Neural progenitor cell (in vitro differentiated cells): ENCODE measurements around the gene CATSPER4. TPM values are rescaled to one million over a fixed set of nuclear protein-coding genes. Genes with fewer than 3 reads are reported as not detected.

Experiments
- DNase-seq: peaks from one replicate; pipeline ENCODE4 v3.0.0-alpha.2; 2016; ENCODE audit warnings: low spot score
- H2AFZ ChIP-seq: fragments of 200-600 bp; sonication (generic); replicated peaks from 2 replicates; pipeline ENCODE4 v1.6.1; 2016; ENCODE audit warnings: antibody characterized with exemption
- H3F3A ChIP-seq: fragments of 200-600 bp; sonication (generic); 2 replicates; pipeline ENCODE4 v1.6.1; 2016; ENCODE audit warnings: antibody characterized with exemption, low read depth
- H3K27ac ChIP-seq: fragments of 200-600 bp; sonication (generic); 2 replicates; pipeline ENCODE4 v1.5.1; 2016; ENCODE audit warnings: mild to moderate bottlenecking
- H3K27me3 ChIP-seq: fragments of 200-600 bp; sonication (generic); 2 replicates; pipeline ENCODE4 v1.6.1; 2016; ENCODE audit warnings: mild to moderate bottlenecking, moderate library complexity
- H3K36me3 ChIP-seq: fragments of 200-600 bp; sonication (generic); 2 replicates; pipeline ENCODE4 v1.5.1; 2016
- H3K4me1 ChIP-seq: fragments of 200-600 bp; sonication (generic); 2 replicates; pipeline ENCODE4 v1.6.1; 2016; ENCODE audit warnings: mixed run types
- H3K4me2 ChIP-seq: fragments of 200-600 bp; sonication (generic); 2 replicates; pipeline ENCODE4 v1.6.1; 2016
- H3K4me3 ChIP-seq: fragments of 200-600 bp; sonication (generic); 2 replicates; pipeline ENCODE4 v1.5.1; 2016
- H3K79me2 ChIP-seq: fragments of 200-600 bp; sonication (generic); 2 replicates; pipeline ENCODE4 v1.6.1; 2016; ENCODE audit warnings: low read depth
- H3K9ac ChIP-seq: fragments of 200-600 bp; sonication (generic); 2 replicates; pipeline ENCODE4 v1.6.1; 2016
- H3K9me3 ChIP-seq: fragments of 200-600 bp; sonication (generic); 2 replicates; pipeline ENCODE4 v1.5.1; 2016; ENCODE audit warnings: low read depth
- H4K20me1 ChIP-seq: fragments of 200-600 bp; sonication (generic); 2 replicates; pipeline ENCODE4 v1.6.1; 2016; ENCODE audit warnings: low read depth
- H3K27ac Mint-ChIP-seq: 3 replicates; pipeline ENCODE4 v1.8.0; 2021; ENCODE audit warnings: mixed read lengths
- H3K27me3 Mint-ChIP-seq: 2 replicates; pipeline ENCODE4 v1.8.0; 2022; ENCODE audit warnings: low read depth, mild to moderate bottlenecking, inconsistent platforms, moderate library complexity, mixed read lengths; ENCODE audit not compliant: insufficient read depth
- H3K36me3 Mint-ChIP-seq: 3 replicates; pipeline ENCODE4 v1.8.0; 2021; ENCODE audit warnings: mixed read lengths
- H3K4me1 Mint-ChIP-seq: 3 replicates; pipeline ENCODE4 v1.8.0; 2021; ENCODE audit warnings: mixed read lengths
- H3K4me3 Mint-ChIP-seq: 3 replicates; pipeline ENCODE4 v1.8.0; 2021; ENCODE audit warnings: mild to moderate bottlenecking, moderate library complexity, mixed read lengths
- H3K9me3 Mint-ChIP-seq: 3 replicates; pipeline ENCODE4 v1.8.0; 2020; ENCODE audit warnings: mixed read lengths
- EZH2 ChIP-seq: fragments of 200-600 bp; sonication (generic); IDR thresholded peaks from 2 replicates; pipeline ENCODE4 v1.6.1; 2017; ENCODE audit warnings: antibody characterized with exemption, mild to moderate bottlenecking, moderate library complexity
- EZH2phosphoT487 ChIP-seq: fragments of 200-600 bp; sonication (generic); IDR thresholded peaks from 2 replicates; pipeline ENCODE4 v1.6.1; 2017; ENCODE audit warnings: antibody characterized with exemption
- total RNA-seq: library from RNA; depleted of rRNA; stranded (reverse); fragments of >200 nt; gene quantifications from 2 replicates; pipeline ENCODE4 v1.2.3, GENCODE V29; 2015; ENCODE audit warnings: low replicate concordance
- TF ChIP-seq, protein P1 (sequence below): fragments of 200-600 bp; sonication (generic); IDR thresholded peaks from 2 replicates; pipeline ENCODE4 v1.5.1; 2017; ENCODE audit warnings: antibody characterized with exemption, mild to moderate bottlenecking

CATSPER4 gene
- total RNA-seq, 1 donor from 2014 or later: not detected

DNA sequence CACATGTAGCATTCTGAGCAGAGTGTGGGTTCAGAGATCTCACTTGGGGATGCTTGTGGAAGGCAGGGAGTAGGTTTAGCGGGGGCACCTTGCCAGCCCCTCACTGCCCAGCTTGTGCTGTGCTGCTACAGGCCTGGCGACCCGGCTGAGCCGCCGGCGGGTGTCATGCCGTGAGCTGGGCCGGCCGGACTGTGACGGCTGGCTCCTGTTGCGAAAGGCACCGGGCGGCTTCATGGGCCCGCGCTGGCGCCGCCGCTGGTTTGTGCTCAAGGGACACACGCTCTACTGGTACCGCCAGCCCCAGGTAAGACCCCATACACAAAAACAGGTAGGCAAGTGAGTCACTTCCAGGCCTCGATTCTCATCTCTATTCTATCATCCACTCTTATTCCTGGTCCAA lies 5.5 kb upstream of the CATSPER4 start:
- H3K36me3 Mint-ChIP-seq: peaks cover 2% of the 10 kb centered on the region
- no peak overlapping the region for H3K27ac Mint-ChIP-seq
- Histone ChIP-seq H3K4me3 (no peak overlapping the region), H3K4me1 (no peaks in the 10 kb centered on the region), H3K27ac (no peak overlapping the region), H3K9me3 (no peaks in the 10 kb centered on the region), H3K79me2 (no peaks in the 10 kb centered on the region), H3K27me3 (no peaks in the 10 kb centered on the region), H4K20me1 (no peaks in the 10 kb centered on the region), H3K36me3 (no peaks in the 10 kb centered on the region), H3F3A (no peaks in the 10 kb centered on the region), H2AFZ (no peak overlapping the region), H3K9ac (no peak overlapping the region), H3K4me2 (no peak overlapping the region)
- peaks cover 15% of the 10 kb centered on the region for H3K4me1 Mint-ChIP-seq
- DNase-seq: no peak
- no peak overlapping the region for H3K4me3 Mint-ChIP-seq
- H3K9me3 Mint-ChIP-seq: peaks cover 4% of the 10 kb centered on the region
- TF ChIP-seq EZH2 (no peak), EZH2phosphoT487 (no peak)
- TF ChIP-seq, protein P1, sequence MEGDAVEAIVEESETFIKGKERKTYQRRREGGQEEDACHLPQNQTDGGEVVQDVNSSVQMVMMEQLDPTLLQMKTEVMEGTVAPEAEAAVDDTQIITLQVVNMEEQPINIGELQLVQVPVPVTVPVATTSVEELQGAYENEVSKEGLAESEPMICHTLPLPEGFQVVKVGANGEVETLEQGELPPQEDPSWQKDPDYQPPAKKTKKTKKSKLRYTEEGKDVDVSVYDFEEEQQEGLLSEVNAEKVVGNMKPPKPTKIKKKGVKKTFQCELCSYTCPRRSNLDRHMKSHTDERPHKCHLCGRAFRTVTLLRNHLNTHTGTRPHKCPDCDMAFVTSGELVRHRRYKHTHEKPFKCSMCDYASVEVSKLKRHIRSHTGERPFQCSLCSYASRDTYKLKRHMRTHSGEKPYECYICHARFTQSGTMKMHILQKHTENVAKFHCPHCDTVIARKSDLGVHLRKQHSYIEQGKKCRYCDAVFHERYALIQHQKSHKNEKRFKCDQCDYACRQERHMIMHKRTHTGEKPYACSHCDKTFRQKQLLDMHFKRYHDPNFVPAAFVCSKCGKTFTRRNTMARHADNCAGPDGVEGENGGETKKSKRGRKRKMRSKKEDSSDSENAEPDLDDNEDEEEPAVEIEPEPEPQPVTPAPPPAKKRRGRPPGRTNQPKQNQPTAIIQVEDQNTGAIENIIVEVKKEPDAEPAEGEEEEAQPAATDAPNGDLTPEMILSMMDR: no peak
- H3K27me3 Mint-ChIP-seq: peaks cover 12% of the 10 kb centered on the region

DNA sequence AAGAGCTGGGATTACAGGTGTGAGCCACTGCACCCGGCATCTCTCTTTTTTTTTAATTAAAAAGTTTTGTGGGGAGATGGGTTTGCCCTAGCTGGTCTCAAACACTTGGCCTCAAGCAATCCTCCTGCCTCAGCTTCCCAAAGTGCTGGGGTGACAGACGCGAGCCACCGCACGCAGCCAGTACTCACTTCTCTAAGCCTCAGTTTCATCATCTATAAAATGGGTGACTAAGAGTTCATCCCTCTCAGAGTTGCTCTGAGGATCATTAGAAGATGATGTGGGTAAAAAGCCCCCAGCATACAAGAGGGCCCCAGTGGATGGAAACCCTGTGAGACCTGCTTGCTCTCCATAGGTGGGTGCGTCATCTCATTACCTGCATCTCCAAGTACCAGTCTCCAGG lies 2.5 kb upstream of the CATSPER4 start:
- no peak overlapping the region for H3K9ac ChIP-seq
- no peaks in the 10 kb centered on the region for H3F3A ChIP-seq
- Mint-ChIP-seq H3K27ac (no peak overlapping the region), H3K36me3 (no peaks in the 10 kb centered on the region), H3K9me3 (peaks cover 4% of the 10 kb centered on the region), H3K27me3 (peaks cover 11% of the 10 kb centered on the region), H3K4me1 (peaks cover 17% of the 10 kb centered on the region), H3K4me3 (no peak overlapping the region)
- no peaks in the 10 kb centered on the region for H3K36me3 ChIP-seq
- H3K4me2 ChIP-seq: no peak overlapping the region
- no peak overlapping the region for H3K4me3 ChIP-seq
- no peaks in the 10 kb centered on the region for H3K79me2 ChIP-seq
- H3K27ac ChIP-seq: no peak overlapping the region
- DNase-seq: no peak
- H3K27me3 ChIP-seq: no peaks in the 10 kb centered on the region
- H3K4me1 ChIP-seq: peaks cover 4% of the 10 kb centered on the region
- TF ChIP-seq, protein P1: no peak
- TF ChIP-seq EZH2phosphoT487 (no peak), EZH2 (no peak)
- H3K9me3 ChIP-seq: no peaks in the 10 kb centered on the region
- no peaks in the 10 kb centered on the region for H4K20me1 ChIP-seq
- H2AFZ ChIP-seq: no peak overlapping the region

DNA sequence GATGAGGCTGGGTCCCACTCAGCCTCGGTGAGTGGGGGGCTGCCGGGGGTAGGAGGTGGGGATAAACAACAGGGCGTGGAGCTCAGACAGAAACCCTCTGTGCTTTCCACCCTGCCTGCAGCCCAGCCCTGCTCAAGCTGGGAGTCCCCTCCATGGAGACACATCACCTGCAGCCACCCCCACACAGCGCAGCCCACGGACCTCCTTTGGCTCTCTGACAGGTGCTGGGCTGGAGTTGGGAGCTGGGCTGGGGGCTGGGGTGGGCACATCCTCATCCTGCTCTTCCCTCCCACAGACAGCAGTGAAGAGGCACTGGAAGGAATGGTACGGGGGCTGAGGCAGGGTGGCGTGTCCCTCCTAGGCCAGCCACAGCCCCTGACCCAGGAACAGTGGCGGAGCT lies 1.9 kb upstream of the CATSPER4 start:
- no peaks in the 10 kb centered on the region for H3K27me3 ChIP-seq
- H3K9ac ChIP-seq: no peak overlapping the region
- no peaks in the 10 kb centered on the region for H3K79me2 ChIP-seq
- H3K9me3 ChIP-seq: no peaks in the 10 kb centered on the region
- no peaks in the 10 kb centered on the region for H4K20me1 ChIP-seq
- peaks cover 4% of the 10 kb centered on the region for H3K4me1 ChIP-seq
- Mint-ChIP-seq H3K27ac (no peak overlapping the region), H3K27me3 (peaks cover 11% of the 10 kb centered on the region), H3K9me3 (peaks cover 4% of the 10 kb centered on the region), H3K4me3 (no peak overlapping the region), H3K4me1 (peaks cover 17% of the 10 kb centered on the region), H3K36me3 (no peaks in the 10 kb centered on the region)
- DNase-seq: no peak
- TF ChIP-seq, protein P1: no peak
- TF ChIP-seq EZH2phosphoT487 (no peak), EZH2 (no peak)
- H2AFZ ChIP-seq: no peak overlapping the region
- no peak overlapping the region for H3K27ac ChIP-seq
- H3K4me3 ChIP-seq: no peak overlapping the region
- no peaks in the 10 kb centered on the region for H3K36me3 ChIP-seq
- no peak overlapping the region for H3K4me2 ChIP-seq
- no peaks in the 10 kb centered on the region for H3F3A ChIP-seq
